GM18498 (cell line): Measurements from ENCODE around the gene CELF4.

Source experiments
- ATAC-seq: cut with Tn5 transposase; IDR thresholded peaks from one replicate; pipeline ENCODE4 v1.9.1; 2021; ENCODE audit warnings: mild to moderate bottlenecking, moderate library complexity; ENCODE audit not compliant: unreplicated experiment

CELF4 gene

DNA sequence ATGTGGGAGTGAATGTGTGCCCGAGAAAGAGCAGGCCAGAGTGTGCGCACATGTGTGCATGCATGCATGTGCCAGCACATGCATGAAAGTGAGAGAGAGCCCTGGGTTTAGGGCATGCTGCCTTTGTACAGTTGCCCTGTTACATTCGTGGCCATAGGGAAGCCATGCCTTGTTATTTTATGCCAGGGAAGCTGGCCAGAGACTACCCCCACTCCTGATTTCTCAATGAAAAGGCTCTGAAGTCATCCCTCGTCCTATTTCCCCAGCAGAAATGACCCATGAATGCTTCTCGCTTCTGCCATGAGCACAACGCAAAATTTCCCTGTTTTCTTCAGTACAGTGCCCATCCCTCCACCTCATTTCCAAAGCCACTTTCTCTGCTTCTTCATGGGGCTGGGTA, 143.0 kb downstream of the CELF4 start:
- ATAC-seq, result no peak

GRCh38 chr18:37422116-37422515, 143.5 kb downstream of the CELF4 start:
- ATAC-seq, result no peak

GRCh38 chr18:37421341-37422077, 144.1 kb downstream of the CELF4 start:
- ATAC-seq, result no peak

DNA sequence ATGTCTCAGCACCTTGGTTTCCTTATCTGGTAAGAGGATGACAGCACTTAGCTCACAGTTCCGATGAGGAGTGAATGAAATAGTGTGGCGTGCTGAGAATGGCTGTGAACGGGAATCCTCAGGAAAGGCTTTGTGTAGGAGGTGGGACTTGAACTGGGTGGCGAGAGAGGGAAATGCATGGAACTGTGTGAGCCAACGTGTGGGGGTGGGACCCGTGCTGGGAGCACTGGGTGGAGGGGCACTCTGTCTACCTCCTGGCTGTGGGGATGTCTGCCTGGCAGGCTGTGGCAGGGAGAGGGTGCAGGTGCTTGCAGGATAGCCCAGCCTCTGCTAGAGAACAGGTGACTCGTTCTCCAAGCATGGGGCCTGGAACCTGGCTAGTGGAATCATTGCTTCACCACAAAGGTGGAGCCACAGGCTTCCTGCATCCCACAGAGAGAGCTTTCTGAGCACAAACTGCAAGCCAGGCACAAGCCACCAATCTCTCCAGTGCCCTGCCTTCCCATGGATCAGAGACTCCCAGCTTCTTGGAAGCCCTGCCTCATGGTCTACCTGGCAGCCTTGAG, 145.2 kb downstream of the CELF4 start:
- no peak for ATAC-seq

GRCh38 chr18:37419866-37420265, 145.7 kb downstream of the CELF4 start:
- ATAC-seq, result no peak

- ATAC-seq, result no peak
Measured at GRCh38 chr18:37419315-37419714, 146.3 kb downstream of the CELF4 start.

- ATAC-seq, result no peak
Measured at GRCh38 chr18:37414816-37415215, 150.8 kb downstream of the CELF4 start.

DNA sequence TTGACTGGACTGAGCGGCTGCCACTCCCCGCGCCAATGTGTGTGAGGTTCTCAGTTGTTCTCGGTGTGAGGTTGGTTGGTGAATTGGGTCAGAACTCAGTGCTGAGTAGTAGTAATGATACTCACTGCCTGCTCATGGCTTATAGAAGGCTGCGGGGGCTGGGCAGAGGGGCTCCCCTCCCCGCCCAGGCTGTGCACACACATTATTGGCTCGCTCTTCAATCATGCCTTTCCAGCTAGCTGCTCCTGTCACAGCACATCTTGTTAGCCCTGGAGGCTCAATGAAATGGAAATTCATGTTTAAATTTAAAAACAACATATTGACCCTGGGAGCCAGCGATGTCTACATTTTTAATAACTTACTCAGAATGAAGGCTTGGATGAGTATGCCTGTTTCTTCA, 152.8 kb downstream of the CELF4 start:
- no peak for ATAC-seq

- ATAC-seq, result no peak
Measured at GRCh38 chr18:37412333-37412732, 153.3 kb downstream of the CELF4 start.

DNA sequence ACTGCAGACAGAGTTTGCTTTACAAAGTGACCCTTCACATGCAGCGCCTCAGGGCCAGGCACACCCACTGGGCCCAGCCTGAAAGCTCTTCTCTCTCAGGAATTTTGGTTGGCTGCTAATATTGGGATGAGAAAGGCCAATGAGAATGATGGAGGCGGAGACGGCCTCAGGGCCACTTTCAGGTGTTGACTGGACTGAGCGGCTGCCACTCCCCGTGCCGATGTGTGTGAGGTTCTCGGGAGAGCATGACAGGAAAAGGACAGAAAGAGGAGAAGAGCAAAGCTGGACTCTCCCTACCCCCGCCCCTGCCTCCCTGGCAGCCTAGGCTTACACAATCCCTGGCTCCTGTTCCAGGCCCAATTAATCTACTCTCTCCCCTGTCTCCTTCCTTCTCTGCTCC, 155.7 kb downstream of the CELF4 start:
- ATAC-seq, result no peak

DNA sequence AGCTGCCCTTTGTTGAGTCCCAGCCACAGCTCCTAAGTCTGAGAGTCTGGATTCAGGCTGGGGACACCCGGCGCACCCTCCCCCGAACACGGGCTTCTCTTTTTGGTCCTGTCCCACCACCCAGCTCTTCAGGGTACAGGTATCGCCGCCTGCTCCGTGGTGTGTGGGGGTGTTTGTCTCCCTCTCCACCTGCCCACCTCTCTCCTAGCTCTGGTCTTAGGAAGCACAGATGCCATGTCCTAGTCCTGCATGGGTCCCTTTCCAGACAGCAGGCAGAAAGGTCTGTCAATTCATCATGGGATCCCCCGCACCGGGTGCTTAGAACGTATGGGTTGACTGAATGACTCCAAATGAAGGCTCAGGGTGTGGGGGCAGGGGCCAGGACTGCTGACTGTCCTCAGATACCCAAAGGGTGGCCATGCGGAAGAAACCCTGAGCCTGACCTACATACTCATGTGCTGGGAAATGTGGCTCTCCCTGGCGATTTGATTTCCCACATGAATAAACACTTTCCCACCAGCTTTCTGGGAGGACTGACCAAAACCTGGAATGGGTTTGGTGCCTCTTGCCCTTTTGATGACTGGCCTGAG, 156.8 kb downstream of the CELF4 start:
- ATAC-seq, result no peak

DNA sequence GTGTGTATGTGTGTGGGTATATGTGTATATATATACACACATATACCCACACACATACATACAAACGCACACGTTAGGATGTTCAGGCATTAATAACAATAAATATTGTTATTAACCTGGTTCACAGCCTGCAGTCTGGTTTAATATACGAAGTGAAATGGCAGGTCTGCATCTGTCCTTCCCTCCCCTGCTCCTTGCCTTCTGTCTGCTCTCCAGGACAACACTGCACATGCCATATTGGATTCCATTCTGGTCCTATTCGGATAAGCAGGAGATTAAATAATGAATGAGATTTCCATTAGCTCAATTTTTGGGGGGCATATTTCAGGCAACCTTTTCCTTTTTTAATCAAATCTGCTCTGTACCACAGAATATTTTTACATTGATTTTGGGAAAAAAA, 158.0 kb downstream of the CELF4 start:
- no peak for ATAC-seq

GRCh38 chr18:37405772-37406171, 159.8 kb downstream of the CELF4 start:
- no peak for ATAC-seq

DNA sequence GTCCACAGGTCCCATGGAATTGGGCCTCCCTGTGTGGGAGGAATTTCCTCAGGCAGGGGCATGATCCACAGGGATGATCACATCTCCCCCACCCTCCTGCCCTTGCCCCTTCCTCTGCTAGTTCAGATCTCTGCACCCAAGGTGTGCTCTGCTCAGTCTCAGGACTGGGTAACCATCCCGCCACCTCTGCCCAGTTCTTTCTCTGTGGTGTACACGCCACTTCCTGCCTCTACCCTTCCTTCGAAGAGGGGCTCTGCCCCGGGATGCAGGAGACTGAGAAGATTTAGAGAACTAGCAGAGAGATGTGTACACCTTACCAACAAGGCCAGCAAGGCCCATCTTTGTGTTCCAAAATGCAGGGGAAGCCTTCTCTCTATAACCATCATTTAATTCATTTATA, 160.4 kb downstream of the CELF4 start:
- no peak for ATAC-seq

DNA sequence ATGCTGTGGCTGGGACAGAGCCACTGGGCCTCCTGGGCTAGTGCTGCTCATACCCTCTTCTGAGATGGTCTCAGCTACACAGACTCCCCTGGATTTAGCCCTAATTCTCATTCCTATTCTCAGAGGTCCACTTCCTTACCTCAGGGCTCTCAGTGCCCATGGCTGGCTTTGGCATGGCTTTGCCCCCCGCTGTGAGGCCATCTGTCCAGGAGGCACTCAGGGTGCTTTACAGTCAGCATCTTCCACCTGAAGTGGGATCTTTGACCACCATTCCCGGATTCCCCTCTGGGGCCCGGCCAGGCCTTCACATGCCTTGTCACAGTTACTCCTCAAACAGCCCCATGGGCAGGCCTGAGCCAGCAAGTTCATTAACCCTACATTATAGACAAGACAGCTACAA, 161.8 kb downstream of the CELF4 start:
- no peak for ATAC-seq

- no peak for ATAC-seq
Measured at GRCh38 chr18:37403100-37403781, 162.4 kb downstream of the CELF4 start.

DNA sequence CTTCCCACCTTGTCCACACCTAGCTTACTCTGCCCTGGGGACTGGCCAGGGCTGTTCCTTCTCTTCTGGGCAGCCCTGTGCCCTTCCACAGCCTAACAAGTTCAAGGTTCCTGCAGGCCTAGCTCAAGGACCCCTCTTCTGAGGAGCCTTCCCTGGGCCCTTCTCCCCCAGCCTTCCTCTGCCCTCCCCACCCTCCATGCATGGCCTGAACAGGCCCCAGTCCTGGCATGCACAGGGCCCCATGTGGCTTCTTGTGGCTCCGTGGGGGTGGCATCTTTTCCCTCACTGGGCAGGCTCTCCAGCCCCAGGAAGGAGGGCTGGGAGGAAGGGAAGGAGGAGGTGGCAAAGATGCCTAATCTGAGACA, 162.9 kb downstream of the CELF4 start:
- no peak for ATAC-seq

DNA sequence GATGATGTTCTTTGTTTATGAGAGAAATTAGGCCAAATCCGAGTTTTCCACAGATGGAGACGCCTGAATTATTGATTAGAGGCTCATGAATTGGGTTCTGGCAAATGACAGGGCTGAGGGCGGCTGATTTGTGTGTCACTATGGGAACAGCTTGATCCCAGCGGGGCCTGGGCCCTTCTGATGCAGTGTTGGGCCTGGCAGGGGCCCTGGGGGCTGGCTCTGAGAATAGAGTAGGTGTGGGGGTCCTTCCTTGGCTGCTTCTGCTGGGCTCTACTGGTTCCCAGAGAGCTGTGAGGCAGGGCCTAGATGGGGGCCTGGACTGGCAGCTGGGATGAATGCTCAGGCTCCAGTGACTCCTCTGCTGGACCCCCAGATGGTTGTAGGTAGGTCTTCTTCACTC, 164.8 kb downstream of the CELF4 start:
- ATAC-seq, result no peak

GRCh38 chr18:37398248-37398920, 167.2 kb downstream of the CELF4 start:
- ATAC-seq, result no peak

DNA sequence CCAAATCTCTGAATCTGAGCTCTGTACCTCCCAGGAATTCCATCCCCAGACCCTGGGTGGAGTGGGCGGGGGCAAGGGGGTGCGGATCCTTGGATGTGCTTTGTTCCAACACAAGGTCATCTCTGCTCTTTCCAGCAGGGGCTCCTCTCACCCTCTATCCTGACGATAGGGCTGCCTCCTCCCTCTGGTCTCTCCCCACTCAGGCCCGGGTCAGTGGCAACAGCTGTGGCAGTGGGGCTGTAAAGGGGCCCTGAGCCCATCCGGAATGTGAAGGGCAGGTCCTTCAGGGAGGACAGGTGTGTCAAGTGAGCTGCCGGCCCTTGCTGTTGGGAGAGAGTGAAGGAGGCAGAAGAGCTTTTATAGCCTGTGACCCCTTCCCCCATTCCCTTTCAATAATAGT, 167.8 kb downstream of the CELF4 start:
- no peak for ATAC-seq

DNA sequence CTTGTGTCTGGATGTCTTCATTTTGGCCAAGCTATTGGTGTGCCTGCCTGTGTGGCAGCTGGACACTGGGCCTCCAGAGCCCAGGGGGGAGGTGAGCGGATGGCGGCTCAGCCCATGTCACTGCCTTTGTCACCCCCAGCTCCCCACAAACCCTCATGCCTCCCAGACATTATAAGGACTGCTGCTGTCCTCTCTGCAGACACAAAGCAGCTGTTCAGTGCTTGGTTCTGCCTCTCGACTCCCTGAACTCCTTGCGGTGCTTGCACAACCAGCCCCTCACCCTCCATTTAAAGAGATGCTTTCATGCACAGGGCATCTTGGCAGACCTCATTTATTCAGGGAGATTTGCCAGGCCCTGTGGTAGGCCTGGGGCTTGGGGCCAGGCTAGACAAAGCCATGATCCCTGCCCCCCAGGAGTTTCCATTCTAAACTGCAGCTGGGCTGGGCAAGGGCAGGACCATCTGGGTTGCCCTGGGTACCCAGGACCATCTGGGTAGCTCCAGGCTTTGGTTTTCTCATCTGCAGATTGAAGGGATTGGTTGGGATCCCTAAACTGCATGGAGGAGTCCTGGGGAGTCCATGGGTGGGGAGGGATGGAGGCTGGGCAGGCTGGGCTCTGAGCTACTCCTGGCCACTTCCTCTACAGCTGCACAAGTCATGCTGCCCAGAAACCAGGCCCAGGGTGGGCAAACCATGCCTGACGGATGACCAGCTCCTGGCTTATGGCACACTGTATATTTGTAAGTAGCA, 168.5 kb downstream of the CELF4 start:
- no peak for ATAC-seq
